ENCODE results near the gene DSCAML1. TPM values are rescaled to one million over a fixed set of nuclear protein-coding genes. Genes with fewer than 3 reads are reported as not detected.

Gene DSCAML1
- total and polyA plus RNA-seq, 10 of the 15 experiments (the other 5 are each of a cell fraction or from before 2014, with no cell fraction given) = 0.03 to 0.18 (median 0.06) TPM; not detected in 1

DNA sequence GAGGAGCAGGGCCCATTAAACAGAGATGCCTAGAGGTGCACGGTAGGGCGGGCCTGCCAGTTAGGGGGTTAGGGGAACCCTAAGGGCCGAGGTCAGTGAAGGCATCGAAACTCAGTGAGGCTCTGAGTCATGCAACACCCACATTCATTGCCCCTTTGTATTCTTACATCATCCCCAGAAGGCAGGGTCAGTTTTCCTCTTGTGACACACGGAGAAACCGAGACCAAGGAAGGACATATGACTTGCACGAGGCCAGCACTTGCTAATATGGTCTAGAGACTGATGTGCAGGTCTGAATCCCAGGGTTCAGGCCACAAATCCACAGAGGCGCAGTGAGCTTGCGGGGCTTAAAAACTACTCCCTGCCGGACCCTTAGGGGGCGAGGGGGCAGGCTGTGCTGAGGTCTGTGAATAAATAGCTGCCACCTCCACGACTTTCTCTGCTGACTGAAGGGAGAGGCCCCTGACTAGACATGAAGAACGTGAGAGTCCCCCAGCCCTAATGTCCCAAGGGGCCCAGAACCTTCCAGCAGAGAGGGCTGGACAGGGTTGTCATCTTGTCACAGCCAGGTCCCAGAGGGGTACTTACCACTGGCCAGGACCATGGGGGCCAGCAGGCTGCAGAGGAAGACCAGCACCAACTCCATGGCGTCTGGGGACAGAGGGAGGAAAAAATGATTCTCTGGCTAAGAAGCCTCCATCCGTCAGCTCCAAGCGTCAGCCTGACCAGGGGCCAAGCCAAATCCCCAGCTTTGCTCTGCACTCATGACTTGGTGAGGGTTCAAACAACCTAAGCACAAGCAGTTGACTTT lies 45.3 kb upstream of the DSCAML1 start:
- H3K79me2 ChIP-seq (ENCODE audit: control insufficient read depth, insufficient read depth, low read length) = no peaks in the 10 kb centered on the region
- intact Hi-C loops (cut with micrococcal nuclease; ENCODE audit: unreplicated experiment) = no loop called here
- no peak overlapping the region for H3K9ac ChIP-seq (ENCODE audit: control insufficient read depth, insufficient read depth, low read length)
- H3K4me2 ChIP-seq (ENCODE audit: control insufficient read depth, insufficient read depth) = no peak overlapping the region
- FAIRE-seq (no peak), ATAC-seq (peak; percentile 62), DNase-seq (ENCODE audit: low read depth, low spot score) (no peak)
- H3K36me3 ChIP-seq (ENCODE audit: control insufficient read depth in 2 of 2, insufficient read depth in 2 of 2, low read length in 1 of 2) = no peaks in the 10 kb centered on the region
- no peak overlapping the region for H3K27ac ChIP-seq (ENCODE audit: control insufficient read depth, insufficient read depth)
- no peaks in the 10 kb centered on the region; the same call in 1 of the 2 replicates for H3K4me1 ChIP-seq (ENCODE audit: control insufficient read depth, insufficient read depth, low read length)
- no peaks in the 10 kb centered on the region for H4K20me1 ChIP-seq (ENCODE audit: control insufficient read depth, insufficient read depth)
- in situ Hi-C loops (cut with MboI) = loop anchor here (5.0 kb wide), 2 partner anchors 105 to 215 kb away; no protein-coding TSS in a partner anchor
- ChIA-PET RAD21 (ENCODE audit: unreplicated experiment) (interaction anchor here (0.7 to 7.2 kb wide), 11 partner anchors 15 to 211 kb away, joined by 3 to 135 read pairs (median 10); partner anchors contain the start of genes FXYD2 and IL10RA), SMC1A (ENCODE audit: uncharacterized antibody, unreplicated experiment) (interaction anchor here (1.1 to 7.9 kb wide), 12 partner anchors 8 to 215 kb away, joined by 3 to 163 read pairs (median 8); partner anchors contain the start of gene FXYD2), POLR2A (interaction anchor here (0.7 to 0.9 kb wide), 2 partner anchors 104 to 211 kb away, joined by 3 to 4 read pairs; no protein-coding TSS in a partner anchor), CTCF (interaction anchor here (0.5 to 5.9 kb wide), 22 partner anchors 9 to 416 kb away, joined by 3 to 238 read pairs (median 8); partner anchors contain the start of gene FXYD2)
- H3K27me3 ChIP-seq (replicated peaks in 1 of 2; ENCODE audit: control insufficient read depth in 2 of 2, insufficient read depth in 2 of 2, low read length in 1 of 2) = peaks cover 0 to 4% of the 10 kb centered on the region in 2 experiments; a peak in 1 of 4 replicates
- H2AFZ ChIP-seq (ENCODE audit: control insufficient read depth, low read depth, low read length) = no peak overlapping the region
- no TSS peak for BruUV-seq (replicated peaks)
- WGBS (ENCODE audit: insufficient coverage, insufficient replicate concordance, low lambda C conversion rate, missing lambda C conversion rate) = 25% methylated on average over 16 of the region's 16 CpGs
- H3K4me3 ChIP-seq = no peak overlapping the region
- H3K9me3 ChIP-seq (replicated peaks; ENCODE audit: control insufficient read depth, insufficient read depth, low read length) = no peaks in the 10 kb centered on the region
- TF ChIP-seq, protein P1, sequence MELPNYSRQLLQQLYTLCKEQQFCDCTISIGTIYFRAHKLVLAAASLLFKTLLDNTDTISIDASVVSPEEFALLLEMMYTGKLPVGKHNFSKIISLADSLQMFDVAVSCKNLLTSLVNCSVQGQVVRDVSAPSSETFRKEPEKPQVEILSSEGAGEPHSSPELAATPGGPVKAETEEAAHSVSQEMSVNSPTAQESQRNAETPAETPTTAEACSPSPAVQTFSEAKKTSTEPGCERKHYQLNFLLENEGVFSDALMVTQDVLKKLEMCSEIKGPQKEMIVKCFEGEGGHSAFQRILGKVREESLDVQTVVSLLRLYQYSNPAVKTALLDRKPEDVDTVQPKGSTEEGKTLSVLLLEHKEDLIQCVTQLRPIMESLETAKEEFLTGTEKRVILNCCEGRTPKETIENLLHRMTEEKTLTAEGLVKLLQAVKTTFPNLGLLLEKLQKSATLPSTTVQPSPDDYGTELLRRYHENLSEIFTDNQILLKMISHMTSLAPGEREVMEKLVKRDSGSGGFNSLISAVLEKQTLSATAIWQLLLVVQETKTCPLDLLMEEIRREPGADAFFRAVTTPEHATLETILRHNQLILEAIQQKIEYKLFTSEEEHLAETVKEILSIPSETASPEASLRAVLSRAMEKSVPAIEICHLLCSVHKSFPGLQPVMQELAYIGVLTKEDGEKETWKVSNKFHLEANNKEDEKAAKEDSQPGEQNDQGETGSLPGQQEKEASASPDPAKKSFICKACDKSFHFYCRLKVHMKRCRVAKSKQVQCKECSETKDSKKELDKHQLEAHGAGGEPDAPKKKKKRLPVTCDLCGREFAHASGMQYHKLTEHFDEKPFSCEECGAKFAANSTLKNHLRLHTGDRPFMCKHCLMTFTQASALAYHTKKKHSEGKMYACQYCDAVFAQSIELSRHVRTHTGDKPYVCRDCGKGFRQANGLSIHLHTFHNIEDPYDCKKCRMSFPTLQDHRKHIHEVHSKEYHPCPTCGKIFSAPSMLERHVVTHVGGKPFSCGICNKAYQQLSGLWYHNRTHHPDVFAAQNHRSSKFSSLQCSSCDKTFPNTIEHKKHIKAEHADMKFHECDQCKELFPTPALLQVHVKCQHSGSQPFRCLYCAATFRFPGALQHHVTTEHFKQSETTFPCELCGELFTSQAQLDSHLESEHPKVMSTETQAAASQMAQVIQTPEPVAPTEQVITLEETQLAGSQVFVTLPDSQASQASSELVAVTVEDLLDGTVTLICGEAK (IDR thresholded peaks at IDR 0.05; ENCODE audit: borderline replicate concordance) = no peak
- no peak for TF ChIP-seq HDGF (IDR thresholded peaks at IDR 0.05)
- TF ChIP-seq CREB1 (IDR thresholded peaks at IDR 0.05; ENCODE audit: low read depth) = no peak
- no peak for TF ChIP-seq CBX5 (IDR thresholded peaks at IDR 0.05; ENCODE audit: low read depth)
- TF ChIP-seq, protein P2, sequence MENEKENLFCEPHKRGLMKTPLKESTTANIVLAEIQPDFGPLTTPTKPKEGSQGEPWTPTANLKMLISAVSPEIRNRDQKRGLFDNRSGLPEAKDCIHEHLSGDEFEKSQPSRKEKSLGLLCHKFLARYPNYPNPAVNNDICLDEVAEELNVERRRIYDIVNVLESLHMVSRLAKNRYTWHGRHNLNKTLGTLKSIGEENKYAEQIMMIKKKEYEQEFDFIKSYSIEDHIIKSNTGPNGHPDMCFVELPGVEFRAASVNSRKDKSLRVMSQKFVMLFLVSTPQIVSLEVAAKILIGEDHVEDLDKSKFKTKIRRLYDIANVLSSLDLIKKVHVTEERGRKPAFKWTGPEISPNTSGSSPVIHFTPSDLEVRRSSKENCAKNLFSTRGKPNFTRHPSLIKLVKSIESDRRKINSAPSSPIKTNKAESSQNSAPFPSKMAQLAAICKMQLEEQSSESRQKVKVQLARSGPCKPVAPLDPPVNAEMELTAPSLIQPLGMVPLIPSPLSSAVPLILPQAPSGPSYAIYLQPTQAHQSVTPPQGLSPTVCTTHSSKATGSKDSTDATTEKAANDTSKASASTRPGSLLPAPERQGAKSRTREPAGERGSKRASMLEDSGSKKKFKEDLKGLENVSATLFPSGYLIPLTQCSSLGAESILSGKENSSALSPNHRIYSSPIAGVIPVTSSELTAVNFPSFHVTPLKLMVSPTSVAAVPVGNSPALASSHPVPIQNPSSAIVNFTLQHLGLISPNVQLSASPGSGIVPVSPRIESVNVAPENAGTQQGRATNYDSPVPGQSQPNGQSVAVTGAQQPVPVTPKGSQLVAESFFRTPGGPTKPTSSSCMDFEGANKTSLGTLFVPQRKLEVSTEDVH (IDR thresholded peaks at IDR 0.05; ENCODE audit: low read depth, partially characterized antibody) = no peak
- no peak for TF ChIP-seq ZNF207 (IDR thresholded peaks at IDR 0.05; ENCODE audit: borderline replicate concordance)
- no peak for TF ChIP-seq SIX5 (IDR thresholded peaks at IDR 0.05; ENCODE audit: low read depth, low read length, severe bottlenecking)
- TF ChIP-seq, protein P3, sequence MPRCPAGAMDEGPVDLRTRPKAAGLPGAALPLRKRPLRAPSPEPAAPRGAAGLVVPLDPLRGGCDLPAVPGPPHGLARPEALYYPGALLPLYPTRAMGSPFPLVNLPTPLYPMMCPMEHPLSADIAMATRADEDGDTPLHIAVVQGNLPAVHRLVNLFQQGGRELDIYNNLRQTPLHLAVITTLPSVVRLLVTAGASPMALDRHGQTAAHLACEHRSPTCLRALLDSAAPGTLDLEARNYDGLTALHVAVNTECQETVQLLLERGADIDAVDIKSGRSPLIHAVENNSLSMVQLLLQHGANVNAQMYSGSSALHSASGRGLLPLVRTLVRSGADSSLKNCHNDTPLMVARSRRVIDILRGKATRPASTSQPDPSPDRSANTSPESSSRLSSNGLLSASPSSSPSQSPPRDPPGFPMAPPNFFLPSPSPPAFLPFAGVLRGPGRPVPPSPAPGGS (IDR thresholded peaks at IDR 0.05; ENCODE audit: borderline replicate concordance, insufficient read depth, low read depth, low read length, poor library complexity, severe bottlenecking) = no peak
- peak in 1 of 2 experiments; percentile 44; a peak in 1 of 4 replicates for TF ChIP-seq BHLHE40 (IDR thresholded peaks at IDR 0.05; ENCODE audit: borderline replicate concordance in 1 of 2, low read depth in 2 of 2, low read length in 1 of 2)

Data from GM12878 (cell line).